ENCODE data around the gene HS1BP3. TPM values are rescaled to one million over a fixed set of nuclear protein-coding genes. Genes with fewer than 3 reads are reported as not detected.
A peak's percentile ranks its signal among the peaks of the same experiment; 100 is the strongest.

The HS1BP3 gene
- total and polyA plus RNA-seq, 2 of the 13 experiments (the other 11 are each of a cell fraction or from before 2014, with no cell fraction given): 15.2 to 22.0 TPM

DNA sequence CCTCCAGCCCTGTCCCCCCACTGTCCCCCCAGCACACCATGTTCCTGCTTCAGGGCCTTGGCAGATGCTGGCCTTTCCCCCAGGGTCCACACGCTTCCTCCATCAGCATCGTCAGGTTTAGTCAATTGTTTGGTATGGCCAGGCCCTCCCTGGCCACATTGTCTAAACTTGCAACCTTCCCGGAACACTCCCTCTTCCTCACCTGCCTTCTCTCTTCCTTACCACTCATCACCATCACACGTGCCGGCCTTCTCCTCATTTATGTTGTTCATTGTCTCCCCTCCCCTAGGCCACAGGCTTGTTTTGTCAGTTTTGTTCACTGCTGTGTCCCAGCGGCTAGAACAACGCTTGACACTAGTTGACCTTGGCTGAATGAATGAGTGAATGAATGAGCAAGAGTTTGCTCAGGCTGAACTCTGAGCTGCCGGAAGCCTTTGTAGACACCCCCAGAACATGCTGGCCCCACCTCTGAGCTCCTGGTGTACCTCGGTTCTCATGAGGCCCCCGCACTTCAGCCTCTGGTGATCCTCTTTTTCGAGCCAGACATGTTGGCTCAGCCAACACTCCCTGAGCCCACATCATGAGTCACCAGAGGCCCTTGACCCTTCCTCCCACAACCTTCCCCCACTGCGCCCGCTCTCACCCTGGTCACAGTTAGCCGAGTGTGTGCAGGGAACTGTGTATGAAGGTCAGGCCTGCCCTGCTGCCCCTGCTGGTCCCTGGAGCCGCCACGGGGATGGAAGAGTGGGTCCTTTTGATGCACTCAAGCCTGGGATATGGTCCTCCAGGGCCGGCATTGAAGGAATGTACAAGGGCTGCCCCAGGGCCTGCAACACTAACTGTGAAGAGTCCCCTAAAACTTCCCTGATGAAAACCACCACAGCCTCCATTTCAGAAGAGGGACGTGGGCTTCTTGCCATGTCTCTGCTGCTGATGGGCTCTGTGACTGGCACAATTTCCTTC is 57.5 kb downstream of the HS1BP3 start (continued):
- TF ChIP-seq ZNF333 (CRISPR knock-in tag; IDR thresholded peaks at IDR 0.05; ENCODE audit: borderline replicate concordance): no peak
- peak; percentile 99 for TF ChIP-seq PATZ1 (CRISPR knock-in tag; IDR thresholded peaks at IDR 0.05)
- TF ChIP-seq ZNF446 (CRISPR knock-in tag; IDR thresholded peaks at IDR 0.05): peak; percentile 89; the same call in 1 of the 2 replicates
- TF ChIP-seq ZNF350 (CRISPR knock-in tag; IDR thresholded peaks at IDR 0.05; ENCODE audit: borderline replicate concordance, low read depth): peak; percentile 99
- TF ChIP-seq ZBTB7B (CRISPR knock-in tag; IDR thresholded peaks at IDR 0.05): peak; percentile 100
- TF ChIP-seq, protein P1, sequence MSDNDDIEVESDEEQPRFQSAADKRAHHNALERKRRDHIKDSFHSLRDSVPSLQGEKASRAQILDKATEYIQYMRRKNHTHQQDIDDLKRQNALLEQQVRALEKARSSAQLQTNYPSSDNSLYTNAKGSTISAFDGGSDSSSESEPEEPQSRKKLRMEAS (IDR thresholded peaks at IDR 0.05): no peak
- no peak for TF ChIP-seq ZNF326 (CRISPR knock-in tag; IDR thresholded peaks at IDR 0.05; ENCODE audit: borderline replicate concordance)
- peak; percentile 77; the same call in 1 of the 2 replicates for TF ChIP-seq ZNF207 (IDR thresholded peaks at IDR 0.05; ENCODE audit: borderline replicate concordance)
- peak; percentile 96; the same call in 1 of the 2 replicates for TF ChIP-seq PAWR (CRISPR knock-in tag; IDR thresholded peaks at IDR 0.05; ENCODE audit: borderline replicate concordance)
- TF ChIP-seq KDM6A (CRISPR knock-in tag; IDR thresholded peaks at IDR 0.05; ENCODE audit: low read depth): peak; percentile 100
- TF ChIP-seq ZSCAN31 (CRISPR knock-in tag; IDR thresholded peaks at IDR 0.05; ENCODE audit: low read depth): peak; percentile 100
- TF ChIP-seq SNRNP70 (IDR thresholded peaks at IDR 0.05; ENCODE audit: low read depth, low read length): no peak
- no peak for TF ChIP-seq SCMH1 (CRISPR knock-in tag; IDR thresholded peaks at IDR 0.05; ENCODE audit: borderline replicate concordance)
- TF ChIP-seq KMT2A (CRISPR knock-in tag; IDR thresholded peaks at IDR 0.05): no peak; the same call in 1 of the 2 replicates
- peak; percentile 82 for TF ChIP-seq ELF1 (CRISPR knock-in tag; IDR thresholded peaks at IDR 0.05)
- TF ChIP-seq KLF11 (CRISPR knock-in tag; IDR thresholded peaks at IDR 0.05): peak; percentile 89
- peak; percentile 98 for TF ChIP-seq TBL1XR1 (IDR thresholded peaks at IDR 0.05; ENCODE audit: borderline replicate concordance, low read length, partially characterized antibody)
- peak; percentile 99 for TF ChIP-seq TCF7 (IDR thresholded peaks at IDR 0.05; ENCODE audit: low read depth)
- TF ChIP-seq KLF15 (CRISPR knock-in tag; IDR thresholded peaks at IDR 0.05; ENCODE audit: borderline replicate concordance): no peak
- TF ChIP-seq PCBP1 (IDR thresholded peaks at IDR 0.05; ENCODE audit: borderline replicate concordance, low read depth, low read length): peak; percentile 94; the same call in 1 of the 2 replicates
- peak; percentile 85; the same call in 1 of the 2 replicates for TF ChIP-seq MIXL1 (CRISPR knock-in tag; IDR thresholded peaks at IDR 0.05)
- no peak for TF ChIP-seq ZNF484 (CRISPR knock-in tag; IDR thresholded peaks at IDR 0.05; ENCODE audit: borderline replicate concordance, low read depth)
- no peak for TF ChIP-seq ZBTB14 (CRISPR knock-in tag; IDR thresholded peaks at IDR 0.05)
- TF ChIP-seq ZNF713 (CRISPR knock-in tag; IDR thresholded peaks at IDR 0.05): no peak; the same call in 1 of the 2 replicates
- TF ChIP-seq ARID3A (IDR thresholded peaks at IDR 0.05; ENCODE audit: low read depth, low read length): peak; percentile 89

Data from HepG2 (cell line).